PFSK-1 (cell line): ENCODE results near the gene FOXE1.

Source experiments
- FOXP2 ChIP-seq: optimal IDR thresholded peaks from 2 replicates; pipeline ENCODE3; 2011; ENCODE audit warnings: borderline replicate concordance, control low read depth, inconsistent platforms; ENCODE audit not compliant: insufficient read depth; ENCODE audit errors: extremely low read length, extremely low read depth
- POLR2AphosphoS5 ChIP-seq: IDR thresholded peaks from 2 replicates; pipeline ENCODE4 v1.6.1; 2012; ENCODE audit warnings: low read depth, mild to moderate bottlenecking, control low read depth, low read length, moderate library complexity
- REST ChIP-seq, 2 experiments: IDR thresholded peaks; 2 replicates each; pipeline versions ENCODE4 v1.6.1 to v1.8.0; 2011 to 2012; ENCODE audit warnings: low read depth in 2 of 2, low read length in 2 of 2, control low read depth in 1 of 2, inconsistent platforms in 1 of 2, mild to moderate bottlenecking in 1 of 2, moderate library complexity in 1 of 2; ENCODE audit not compliant: insufficient read depth in 1 of 2
- SIN3A ChIP-seq: IDR thresholded peaks from 2 replicates; pipeline ENCODE4 v1.6.1; 2012; ENCODE audit warnings: mild to moderate bottlenecking, low read length, moderate library complexity, borderline replicate concordance; ENCODE audit not compliant: insufficient read depth
- TAF1 ChIP-seq: IDR thresholded peaks from 2 replicates; pipeline ENCODE4 v1.6.1; 2012; ENCODE audit warnings: low read length, control low read depth, borderline replicate concordance; ENCODE audit not compliant: insufficient read depth

The FOXE1 gene

GRCh38 chr9:97808972-97809371 is 44.1 kb upstream of the FOXE1 start:
- no peak for TF ChIP-seq POLR2AphosphoS5
- no peak for TF ChIP-seq TAF1
- no peak for TF ChIP-seq REST (IDR thresholded peaks at IDR 0.05; ENCODE audit: insufficient read depth in 1 of 2, low read depth in 2 of 2, low read length in 2 of 2)
- no peak for TF ChIP-seq FOXP2
- TF ChIP-seq SIN3A = no peak

GRCh38 chr9:97809666-97810344 is 43.2 kb upstream of the FOXE1 start:
- TF ChIP-seq REST (IDR thresholded peaks at IDR 0.05; ENCODE audit: insufficient read depth in 1 of 2, low read depth in 2 of 2, low read length in 2 of 2) = no peak

- TF ChIP-seq REST (IDR thresholded peaks at IDR 0.05; ENCODE audit: insufficient read depth in 1 of 2, low read depth in 2 of 2, low read length in 2 of 2) (no peak), TAF1 (no peak), FOXP2 (no peak), SIN3A (no peak), POLR2AphosphoS5 (no peak)
These were observed 41.3 kb upstream of the FOXE1 start for GRCh38 chr9:97811533-97812246.

GRCh38 chr9:97812247-97812543 is 40.8 kb upstream of the FOXE1 start:
- no peak for TF ChIP-seq TAF1
- no peak for TF ChIP-seq FOXP2
- no peak for TF ChIP-seq POLR2AphosphoS5
- TF ChIP-seq SIN3A = no peak
- no peak for TF ChIP-seq REST (IDR thresholded peaks at IDR 0.05; ENCODE audit: insufficient read depth in 1 of 2, low read depth in 2 of 2, low read length in 2 of 2)

GRCh38 chr9:97813072-97813471 is 40.0 kb upstream of the FOXE1 start:
- TF ChIP-seq SIN3A (no peak), TAF1 (no peak), FOXP2 (no peak), POLR2AphosphoS5 (no peak), REST (IDR thresholded peaks at IDR 0.05; ENCODE audit: insufficient read depth in 1 of 2, low read depth in 2 of 2, low read length in 2 of 2) (no peak)
